ENCODE data around the gene OR51I2. TPM values are rescaled to one million over a fixed set of nuclear protein-coding genes. Genes with fewer than 3 reads are reported as not detected.

OR51I2 gene
- total RNA-seq, 1 donor from 2014 or later: not detected

DNA sequence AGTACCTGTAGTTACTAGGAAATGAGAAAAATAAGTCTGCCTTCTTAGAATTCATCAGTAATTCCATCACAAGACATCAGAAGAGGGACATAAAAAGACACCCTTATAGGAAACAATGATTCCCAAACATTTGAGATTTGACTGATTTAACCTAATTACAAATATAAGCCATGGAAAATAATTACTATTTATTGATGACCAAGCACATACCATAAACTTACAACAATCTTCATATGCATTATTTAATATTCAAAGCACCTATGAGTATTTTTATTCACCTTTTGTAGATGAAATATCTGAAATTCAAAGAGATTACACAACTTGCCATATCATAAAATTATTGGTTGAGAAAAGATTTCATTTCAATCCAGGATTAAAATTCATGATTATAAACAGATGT, 24.8 kb downstream of the OR51I2 start:
- Histone ChIP-seq H3K36me3 (no peaks in the 10 kb centered on the region), H3K27me3 (no peaks in the 10 kb centered on the region), H3K4me2 (no peak overlapping the region), H3K4me3 (no peak overlapping the region), H2AFZ (replicated peaks) (no peak overlapping the region), H3K27ac (no peak overlapping the region), H3K9ac (no peak overlapping the region), H3K9me3 (ENCODE audit: low read depth) (no peaks in the 10 kb centered on the region), H3F3A (ENCODE audit: low read depth) (no peaks in the 10 kb centered on the region), H3K4me1 (no peaks in the 10 kb centered on the region), H3K79me2 (ENCODE audit: low read depth) (no peaks in the 10 kb centered on the region), H4K20me1 (ENCODE audit: low read depth) (no peaks in the 10 kb centered on the region)
- Mint-ChIP-seq H3K27ac (no peak overlapping the region), H3K36me3 (no peaks in the 10 kb centered on the region), H3K27me3 (ENCODE audit: insufficient read depth, low read depth) (no peaks in the 10 kb centered on the region), H3K4me1 (no peaks in the 10 kb centered on the region), H3K9me3 (peaks cover 4% of the 10 kb centered on the region), H3K4me3 (no peak overlapping the region)
- no peak for DNase-seq (ENCODE audit: low spot score)
- TF ChIP-seq EZH2phosphoT487 (IDR thresholded peaks at IDR 0.05): no peak
- TF ChIP-seq EZH2 (IDR thresholded peaks at IDR 0.05): no peak
- TF ChIP-seq, protein P1, sequence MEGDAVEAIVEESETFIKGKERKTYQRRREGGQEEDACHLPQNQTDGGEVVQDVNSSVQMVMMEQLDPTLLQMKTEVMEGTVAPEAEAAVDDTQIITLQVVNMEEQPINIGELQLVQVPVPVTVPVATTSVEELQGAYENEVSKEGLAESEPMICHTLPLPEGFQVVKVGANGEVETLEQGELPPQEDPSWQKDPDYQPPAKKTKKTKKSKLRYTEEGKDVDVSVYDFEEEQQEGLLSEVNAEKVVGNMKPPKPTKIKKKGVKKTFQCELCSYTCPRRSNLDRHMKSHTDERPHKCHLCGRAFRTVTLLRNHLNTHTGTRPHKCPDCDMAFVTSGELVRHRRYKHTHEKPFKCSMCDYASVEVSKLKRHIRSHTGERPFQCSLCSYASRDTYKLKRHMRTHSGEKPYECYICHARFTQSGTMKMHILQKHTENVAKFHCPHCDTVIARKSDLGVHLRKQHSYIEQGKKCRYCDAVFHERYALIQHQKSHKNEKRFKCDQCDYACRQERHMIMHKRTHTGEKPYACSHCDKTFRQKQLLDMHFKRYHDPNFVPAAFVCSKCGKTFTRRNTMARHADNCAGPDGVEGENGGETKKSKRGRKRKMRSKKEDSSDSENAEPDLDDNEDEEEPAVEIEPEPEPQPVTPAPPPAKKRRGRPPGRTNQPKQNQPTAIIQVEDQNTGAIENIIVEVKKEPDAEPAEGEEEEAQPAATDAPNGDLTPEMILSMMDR (IDR thresholded peaks at IDR 0.05): no peak

DNA sequence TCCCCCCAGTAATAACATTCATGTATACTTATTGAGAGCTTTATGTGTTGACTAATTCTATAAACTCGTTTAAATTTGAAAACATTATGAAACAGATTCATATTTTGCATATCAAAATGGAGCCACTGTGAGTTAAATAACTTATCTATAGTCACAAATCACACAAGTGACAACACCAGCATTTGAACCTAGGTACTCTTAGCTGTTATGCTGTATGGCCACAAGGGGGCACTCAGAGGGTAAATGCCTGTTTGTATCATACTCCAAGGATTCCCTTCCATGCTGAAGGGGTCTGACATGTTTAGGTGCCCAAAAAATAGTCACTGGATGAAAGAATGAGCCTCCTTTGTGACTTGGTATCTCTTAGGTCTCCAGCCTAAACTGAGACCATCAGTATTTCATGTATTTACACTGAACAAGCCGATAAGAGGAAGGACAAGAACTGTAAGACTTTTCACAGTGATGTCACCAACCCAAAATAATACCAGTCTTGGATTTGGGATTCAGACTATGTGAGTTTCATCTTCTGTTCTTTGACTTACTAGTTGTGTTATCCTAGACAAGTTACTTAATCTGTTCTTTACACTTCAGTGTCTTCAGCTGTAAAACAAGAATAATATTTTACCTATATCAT, 27.2 kb downstream of the OR51I2 start:
- Mint-ChIP-seq H3K4me1 (no peaks in the 10 kb centered on the region), H3K9me3 (peaks cover 4% of the 10 kb centered on the region), H3K27me3 (ENCODE audit: insufficient read depth, low read depth) (no peaks in the 10 kb centered on the region), H3K4me3 (no peak overlapping the region), H3K36me3 (no peaks in the 10 kb centered on the region), H3K27ac (no peak overlapping the region)
- H3K36me3 ChIP-seq: no peaks in the 10 kb centered on the region
- no peak overlapping the region for H3K9ac ChIP-seq
- no peaks in the 10 kb centered on the region for H3K9me3 ChIP-seq (ENCODE audit: low read depth)
- no peak overlapping the region for H2AFZ ChIP-seq (replicated peaks)
- no peaks in the 10 kb centered on the region for H4K20me1 ChIP-seq (ENCODE audit: low read depth)
- peak; percentile 73 for DNase-seq (ENCODE audit: low spot score)
- H3K4me3 ChIP-seq: no peak overlapping the region
- no peaks in the 10 kb centered on the region for H3K4me1 ChIP-seq
- H3K27me3 ChIP-seq: no peaks in the 10 kb centered on the region
- H3K4me2 ChIP-seq: no peak overlapping the region
- H3K79me2 ChIP-seq (ENCODE audit: low read depth): no peaks in the 10 kb centered on the region
- H3K27ac ChIP-seq: no peak overlapping the region
- TF ChIP-seq EZH2 (IDR thresholded peaks at IDR 0.05) (no peak), EZH2phosphoT487 (IDR thresholded peaks at IDR 0.05) (no peak)
- TF ChIP-seq, protein P1 (IDR thresholded peaks at IDR 0.05): peak; percentile 87
- H3F3A ChIP-seq (ENCODE audit: low read depth): no peaks in the 10 kb centered on the region

DNA sequence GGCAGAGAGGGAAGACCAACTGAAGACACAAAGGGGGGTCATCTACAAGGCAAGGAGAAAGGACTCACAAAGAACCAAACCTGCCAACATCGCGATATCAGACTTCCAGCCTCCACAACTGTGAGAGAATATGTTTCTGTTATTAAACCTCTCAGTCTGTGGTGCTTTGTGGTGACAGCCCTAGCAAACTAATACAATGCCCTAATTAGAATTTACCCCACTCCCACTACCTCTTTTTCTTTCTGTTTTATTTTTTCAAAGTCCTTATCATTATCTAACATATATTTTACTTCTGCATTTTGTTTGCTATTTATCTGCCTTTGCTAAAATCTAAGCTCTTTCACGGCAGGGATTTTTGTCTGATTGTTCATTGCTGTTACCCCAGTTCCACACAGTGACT, 36.9 kb downstream of the OR51I2 start:
- Histone ChIP-seq H3K4me2 (no peak overlapping the region), H3K4me1 (peaks cover 4% of the 10 kb centered on the region), H3K36me3 (no peaks in the 10 kb centered on the region), H4K20me1 (ENCODE audit: low read depth) (no peaks in the 10 kb centered on the region), H3K27ac (no peak overlapping the region), H3F3A (ENCODE audit: low read depth) (no peaks in the 10 kb centered on the region), H3K27me3 (no peaks in the 10 kb centered on the region), H3K79me2 (ENCODE audit: low read depth) (no peaks in the 10 kb centered on the region), H3K4me3 (no peak overlapping the region), H3K9me3 (ENCODE audit: low read depth) (no peaks in the 10 kb centered on the region), H2AFZ (replicated peaks) (no peak overlapping the region), H3K9ac (no peak overlapping the region)
- H3K27ac Mint-ChIP-seq: no peak overlapping the region
- DNase-seq (ENCODE audit: low spot score): no peak
- TF ChIP-seq, protein P1 (IDR thresholded peaks at IDR 0.05): no peak
- TF ChIP-seq EZH2 (IDR thresholded peaks at IDR 0.05) (no peak), EZH2phosphoT487 (IDR thresholded peaks at IDR 0.05) (no peak)
- H3K9me3 Mint-ChIP-seq: no peaks in the 10 kb centered on the region
- no peaks in the 10 kb centered on the region for H3K36me3 Mint-ChIP-seq
- no peak overlapping the region for H3K4me3 Mint-ChIP-seq
- H3K4me1 Mint-ChIP-seq: no peaks in the 10 kb centered on the region
- H3K27me3 Mint-ChIP-seq (ENCODE audit: insufficient read depth, low read depth): no peaks in the 10 kb centered on the region
